HG02571 (cell line): Measurements from ENCODE around the gene UGT1A8.

ENCODE experiments used
- ATAC-seq: cut with Tn5 transposase; IDR thresholded peaks from one replicate; pipeline ENCODE4 v1.9.1; 2021; ENCODE audit warnings: mild to moderate bottlenecking, moderate library complexity; ENCODE audit not compliant: unreplicated experiment

The UGT1A8 gene

GRCh38 chr2:233814056-233814835, 196.8 kb downstream of the UGT1A8 start:
- no peak for ATAC-seq

GRCh38 chr2:233815861-233816260, 198.4 kb downstream of the UGT1A8 start:
- ATAC-seq, result no peak

DNA sequence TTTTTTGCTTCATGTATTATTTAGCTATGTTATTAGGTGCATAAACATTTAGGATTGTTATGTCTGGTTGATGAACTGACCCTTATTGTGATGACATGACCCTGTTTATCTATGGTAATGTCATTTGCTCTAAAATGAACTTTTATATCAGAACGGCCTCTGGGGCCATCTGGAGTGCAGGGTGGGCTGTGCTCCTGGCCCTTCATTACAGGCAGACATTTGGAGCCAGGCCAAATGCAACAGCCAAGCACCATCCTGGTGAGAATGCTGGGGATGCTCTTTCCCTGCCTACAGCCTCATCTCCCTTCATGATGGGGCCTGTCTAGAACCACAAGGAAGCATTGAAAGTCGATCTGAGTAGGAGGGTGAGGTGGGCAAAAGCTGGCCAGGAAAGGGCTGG, 198.9 kb downstream of the UGT1A8 start:
- ATAC-seq, result no peak

GRCh38 chr2:233816771-233817170, 199.3 kb downstream of the UGT1A8 start:
- ATAC-seq, result no peak

DNA sequence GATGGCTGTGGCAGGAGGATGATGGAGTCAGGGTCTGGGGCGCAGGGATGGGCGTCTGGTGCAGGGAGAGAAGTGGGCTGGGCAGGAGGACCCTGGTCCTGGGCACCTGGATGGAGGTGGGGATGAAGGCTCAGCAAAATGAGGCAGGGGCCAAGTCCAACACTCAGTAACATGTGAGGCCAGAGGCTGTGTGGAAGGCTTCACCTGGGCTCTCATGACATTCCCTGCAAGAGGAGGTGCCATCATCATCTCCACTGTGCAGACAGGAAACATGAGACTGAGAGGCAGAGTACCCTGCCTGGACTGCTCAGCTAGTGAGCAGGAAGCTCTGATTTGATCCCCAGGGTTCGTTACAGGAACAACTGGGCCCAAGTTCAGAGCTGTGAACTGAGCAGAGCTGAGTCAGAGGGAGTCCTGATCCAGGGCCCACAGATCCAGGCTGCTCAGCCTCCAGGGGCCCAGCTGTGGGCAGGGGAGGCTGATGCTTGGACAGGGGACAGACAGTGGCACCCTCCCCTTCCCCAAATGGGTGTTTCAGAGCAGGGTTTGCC, 200.0 kb downstream of the UGT1A8 start:
- no peak for ATAC-seq

- ATAC-seq, result no peak
Measured at GRCh38 chr2:233817995-233818638, 200.7 kb downstream of the UGT1A8 start.

- no peak for ATAC-seq
Measured at GRCh38 chr2:233818639-233819621, 201.5 kb downstream of the UGT1A8 start.

DNA sequence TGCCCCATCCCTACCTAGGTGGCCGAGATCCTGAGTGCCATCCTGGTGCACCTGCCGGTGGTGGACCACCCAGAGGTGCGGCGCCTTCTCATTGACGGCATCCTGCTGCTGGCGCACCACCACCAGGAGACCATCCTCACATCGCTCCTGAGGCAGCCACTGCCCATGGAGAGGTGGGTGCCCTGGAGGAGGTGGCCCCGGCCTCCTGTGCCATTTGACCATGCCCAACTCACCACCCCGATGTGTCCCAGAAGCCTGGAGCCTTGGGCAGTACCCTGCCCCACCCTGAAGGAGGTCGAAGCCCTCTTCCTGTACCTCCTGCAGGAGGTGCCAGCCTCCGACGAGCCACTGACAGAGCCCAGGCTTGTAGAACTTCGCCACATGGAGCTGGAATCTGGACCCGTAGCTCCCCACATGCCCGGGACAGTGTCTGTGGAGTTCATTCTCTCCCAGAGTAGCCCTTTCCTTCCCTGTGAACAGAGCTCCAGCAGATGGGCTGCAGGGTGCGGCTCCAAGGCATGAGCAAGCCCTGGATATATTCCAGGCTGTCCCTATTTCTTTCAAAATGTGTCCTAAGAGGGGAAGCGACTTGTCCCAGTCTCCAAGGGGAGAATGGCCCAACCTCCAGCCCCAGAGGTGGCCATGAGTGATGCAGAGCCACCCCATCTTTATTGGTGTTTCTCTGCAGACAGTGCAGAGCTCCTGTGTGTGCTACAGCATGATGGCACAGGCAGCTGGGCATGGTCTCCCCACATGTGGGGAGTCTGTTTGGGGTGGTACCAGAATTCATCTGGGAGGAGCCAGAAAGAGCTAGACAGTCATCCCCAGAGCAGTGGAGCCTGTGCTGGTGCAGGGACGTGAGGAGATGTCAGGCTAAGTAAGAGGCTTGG, 202.7 kb downstream of the UGT1A8 start:
- ATAC-seq, result no peak

DNA sequence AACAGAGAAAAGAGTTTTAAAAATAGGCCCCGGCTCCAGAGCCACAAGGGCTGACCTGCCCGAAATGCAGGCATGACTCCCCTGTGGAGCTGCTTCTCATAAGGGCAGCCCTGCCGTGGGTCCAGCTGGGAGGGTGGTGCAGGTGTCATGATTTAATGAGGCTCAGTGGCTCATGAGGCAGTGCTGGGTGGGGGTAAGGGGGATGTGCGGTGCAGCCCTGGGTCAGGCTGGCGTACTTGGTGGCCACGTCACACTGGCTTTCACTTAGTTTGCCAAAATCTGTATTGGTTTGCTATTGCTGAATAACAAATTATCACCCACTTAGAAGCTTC, 203.3 kb downstream of the UGT1A8 start:
- ATAC-seq, result no peak

DNA sequence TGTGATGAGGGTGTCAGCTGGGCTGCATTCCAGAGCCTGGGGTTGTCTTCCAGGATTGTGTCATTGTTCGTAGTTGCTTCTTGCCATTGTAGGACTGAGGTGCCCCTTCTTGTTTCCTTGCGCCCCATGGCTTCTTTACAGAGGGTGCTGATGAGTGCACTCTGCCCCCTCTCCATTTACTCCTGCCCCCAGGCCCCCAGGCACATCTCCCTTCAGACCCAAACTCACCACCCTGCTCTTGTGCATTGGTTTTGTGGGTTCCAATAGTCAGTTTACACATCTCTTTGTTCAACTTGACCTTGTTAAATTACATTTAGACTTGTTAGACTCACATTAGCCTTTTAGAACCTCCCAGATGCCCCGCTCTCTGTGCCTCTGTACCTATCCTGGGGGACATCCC, 203.8 kb downstream of the UGT1A8 start:
- no peak for ATAC-seq

DNA sequence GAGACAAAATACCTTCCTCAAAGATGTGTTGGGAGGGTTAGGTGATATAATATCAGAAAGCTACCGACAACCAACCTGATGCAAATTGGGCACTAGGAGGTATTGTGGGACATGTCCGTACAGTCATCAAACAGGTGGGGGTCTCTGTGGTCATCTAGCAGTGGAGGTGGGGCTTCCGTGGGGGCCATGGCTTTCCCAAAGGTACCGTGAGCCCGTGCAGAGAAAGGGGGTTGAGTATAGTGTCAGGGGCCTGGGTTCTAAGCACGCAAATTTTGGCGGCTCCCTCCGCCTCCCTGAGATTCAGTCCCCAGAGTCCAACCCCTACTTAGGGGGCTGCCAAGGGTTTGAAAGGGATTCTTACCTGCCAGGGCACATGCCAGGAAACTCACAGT, 204.3 kb downstream of the UGT1A8 start:
- no peak for ATAC-seq

GRCh38 chr2:233822101-233822771, 204.8 kb downstream of the UGT1A8 start:
- no peak for ATAC-seq
